ENCODE measurements around the gene RAC3. TPM values are rescaled to one million over a fixed set of nuclear protein-coding genes. Genes with fewer than 3 reads are reported as not detected.

Gene RAC3
- total and polyA plus RNA-seq, 3 experiments from 2014 or later: 4.2 to 4.5 TPM; not detected in 1

DNA sequence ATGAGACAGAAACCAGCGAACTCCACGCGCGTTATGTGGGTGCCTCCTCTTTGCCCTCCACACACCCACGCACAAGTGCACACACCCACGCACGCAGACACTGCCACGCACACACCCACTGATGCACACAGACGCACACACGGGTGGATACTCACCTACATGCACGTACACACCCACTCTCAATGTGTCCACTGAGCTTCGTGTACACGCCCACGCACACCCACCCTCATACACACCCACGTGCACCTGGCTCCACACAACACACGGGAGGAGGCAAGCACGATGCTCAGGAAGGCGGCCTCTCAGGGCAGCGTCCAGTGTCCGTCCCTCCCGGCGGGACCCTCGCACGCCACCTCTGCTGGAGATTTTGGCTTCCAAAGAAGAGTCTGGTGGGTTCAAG, 15.9 kb downstream of the RAC3 start:
- Histone ChIP-seq H3K27me3 (ENCODE audit: insufficient read depth, low read length, poor library complexity, severe bottlenecking) (no peaks in the 10 kb centered on the region), H3K4me3 (ENCODE audit: low read length) (no peak overlapping the region), H3K36me3 (ENCODE audit: insufficient read depth, low read length) (no peaks in the 10 kb centered on the region), H3K4me1 (ENCODE audit: insufficient read depth, low read length) (peaks cover 13% of the 10 kb centered on the region), H3K9me3 (ENCODE audit: low read length) (no peaks in the 10 kb centered on the region), H3K27ac (ENCODE audit: low read depth, low read length) (no peak overlapping the region)
- Mint-ChIP-seq H3K36me3 (peaks cover 0 to 17% (median 2%) of the 10 kb centered on the region in 3 donors), H3K27me3 (no peaks in the 10 kb centered on the region), H3K27ac (peak overlapping the region in 1 of 8 donors; percentile 43), H3K4me1 (peaks cover 0 to 13% (median 10%) of the 10 kb centered on the region in 3 donors), H3K4me3 (peak overlapping the region in 3 of 7 donors; percentile 45 to 74 (median 73)), H3K9me3 (no peaks in the 10 kb centered on the region)
- ChIA-PET POLR2A (no interaction called here), CTCF (interaction anchor here (1.4 kb wide), 1 partner anchor 10 kb away, joined by 3 read pairs; the partner anchor contains the start of gene DCXR)
- no peak for DNase-seq

DNA sequence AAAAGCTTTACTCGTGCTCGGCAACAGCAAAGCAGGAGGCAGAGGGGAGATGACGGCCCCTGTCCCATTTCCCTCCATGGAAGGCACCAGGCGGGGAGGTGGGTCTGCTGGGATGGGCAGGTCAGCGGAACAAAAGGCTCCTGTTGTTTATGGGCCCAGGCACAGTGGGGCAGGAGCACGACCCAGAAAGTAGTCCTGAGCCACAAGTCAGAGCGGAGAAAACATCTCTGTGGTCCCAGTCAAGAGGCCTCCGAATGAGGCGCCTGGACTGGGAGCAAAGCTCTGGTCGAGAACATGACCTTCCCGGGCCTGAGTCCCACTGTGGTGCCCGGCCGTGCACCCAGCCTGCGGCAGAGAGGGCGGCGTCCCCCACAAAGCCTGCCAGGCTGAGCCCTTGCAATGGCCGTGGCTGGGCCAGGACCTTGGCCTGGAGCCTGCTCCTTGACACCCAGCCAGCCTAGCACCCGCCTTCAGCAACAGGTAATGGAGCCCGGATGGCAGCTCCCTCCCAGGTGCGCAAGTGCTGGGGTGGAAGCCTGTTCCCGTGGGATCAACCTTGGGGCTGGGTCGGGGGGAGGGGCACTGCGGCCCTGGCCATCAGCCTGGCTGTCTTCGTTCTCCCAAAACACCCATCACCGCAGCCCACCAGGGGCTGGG, 16.6 kb downstream of the RAC3 start:
- Mint-ChIP-seq H3K9me3 (no peaks in the 10 kb centered on the region), H3K27ac (no peak overlapping the region), H3K36me3 (peaks cover 0 to 18% (median 2%) of the 10 kb centered on the region in 3 donors), H3K4me3 (peak overlapping the region in 3 of 7 donors; percentile 25 to 74 (median 45)), H3K4me1 (peaks cover 0 to 19% (median 13%) of the 10 kb centered on the region in 3 donors), H3K27me3 (no peaks in the 10 kb centered on the region)
- H3K27ac ChIP-seq (ENCODE audit: low read depth, low read length): no peak overlapping the region
- peaks cover 19% of the 10 kb centered on the region for H3K4me1 ChIP-seq (ENCODE audit: insufficient read depth, low read length)
- H3K9me3 ChIP-seq (ENCODE audit: low read length): no peaks in the 10 kb centered on the region
- no peaks in the 10 kb centered on the region for H3K27me3 ChIP-seq (ENCODE audit: insufficient read depth, low read length, poor library complexity, severe bottlenecking)
- ChIA-PET POLR2A (no interaction called here), CTCF (interaction anchor here (1.4 kb wide), 1 partner anchor 10 kb away, joined by 3 read pairs; the partner anchor contains the start of gene DCXR)
- H3K4me3 ChIP-seq (ENCODE audit: low read length): no peak overlapping the region
- H3K36me3 ChIP-seq (ENCODE audit: insufficient read depth, low read length): no peaks in the 10 kb centered on the region
- no peak for DNase-seq

DNA sequence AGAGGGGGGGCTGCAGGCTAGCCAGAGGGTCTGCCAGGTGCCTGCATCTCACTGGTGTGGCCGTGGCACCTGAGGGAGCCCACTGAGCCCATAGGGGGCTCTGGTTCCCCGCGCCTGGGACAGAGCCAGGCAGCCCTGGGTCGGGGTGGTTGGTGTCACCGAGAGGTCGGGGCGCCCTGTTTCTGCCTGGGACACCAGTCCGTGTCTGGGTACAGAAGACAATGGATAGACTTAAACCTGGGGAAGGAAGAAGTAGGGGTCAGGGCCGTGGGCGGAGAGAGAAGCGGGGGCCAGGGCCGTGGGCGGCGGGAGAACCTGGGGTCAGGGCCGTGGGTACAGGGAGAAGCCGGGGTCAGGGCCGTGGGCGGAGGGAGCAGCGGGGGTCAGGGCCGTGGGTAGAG, 17.1 kb downstream of the RAC3 start:
- ChIA-PET CTCF (interaction anchor here (3.6 kb wide), 1 partner anchor 10 kb away, joined by 23 read pairs; the partner anchor contains the start of gene DCXR), POLR2A (no interaction called here)
- no peaks in the 10 kb centered on the region for H3K36me3 ChIP-seq (ENCODE audit: insufficient read depth, low read length)
- Mint-ChIP-seq H3K27ac (peak overlapping the region in 1 of 8 donors; percentile 47), H3K4me1 (peaks cover 0 to 24% (median 17%) of the 10 kb centered on the region in 3 donors), H3K27me3 (no peaks in the 10 kb centered on the region), H3K36me3 (peaks cover 0 to 18% (median 2%) of the 10 kb centered on the region in 3 donors), H3K4me3 (no peak overlapping the region), H3K9me3 (no peaks in the 10 kb centered on the region)
- H3K27me3 ChIP-seq (ENCODE audit: insufficient read depth, low read length, poor library complexity, severe bottlenecking): no peaks in the 10 kb centered on the region
- DNase-seq: no peak
- no peak overlapping the region for H3K27ac ChIP-seq (ENCODE audit: low read depth, low read length)
- peaks cover 25% of the 10 kb centered on the region for H3K4me1 ChIP-seq (ENCODE audit: insufficient read depth, low read length)
- H3K9me3 ChIP-seq (ENCODE audit: low read length): no peaks in the 10 kb centered on the region
- H3K4me3 ChIP-seq (ENCODE audit: low read length): no peak overlapping the region

DNA sequence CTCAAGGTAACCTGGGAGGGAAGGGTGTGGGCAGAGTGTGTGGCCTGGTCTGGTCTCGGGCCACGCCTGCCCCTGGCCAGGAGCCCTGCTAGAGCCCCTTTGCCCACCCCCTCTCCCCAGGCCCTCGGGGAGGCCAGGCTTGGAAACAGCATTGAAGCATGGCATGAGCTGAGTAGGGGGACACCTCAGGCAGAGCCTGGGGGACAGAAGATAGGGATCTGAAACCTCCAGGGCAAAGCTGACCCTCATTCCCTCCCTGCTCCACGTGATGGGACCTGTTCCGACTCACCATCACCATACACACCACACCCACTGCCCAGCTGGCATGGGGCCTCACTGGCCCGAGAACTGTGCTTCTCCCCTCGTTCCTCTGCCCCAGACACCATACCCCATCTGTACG, 17.6 kb downstream of the RAC3 start:
- no peak overlapping the region for H3K27ac Mint-ChIP-seq
- ChIA-PET POLR2A (no interaction called here), CTCF (interaction anchor here (3.6 kb wide), 1 partner anchor 11 kb away, joined by 23 read pairs; the partner anchor contains the start of gene DCXR)
- H3K27ac ChIP-seq (ENCODE audit: low read depth, low read length): no peak overlapping the region
- H3K9me3 ChIP-seq (ENCODE audit: low read length): no peaks in the 10 kb centered on the region
- no peaks in the 10 kb centered on the region for H3K27me3 Mint-ChIP-seq
- DNase-seq: no peak
- H3K27me3 ChIP-seq (ENCODE audit: insufficient read depth, low read length, poor library complexity, severe bottlenecking): no peaks in the 10 kb centered on the region
- peak overlapping the region in 4 of 7 donors; percentile 23 to 44 (median 33) for H3K4me3 Mint-ChIP-seq
- no peaks in the 10 kb centered on the region for H3K9me3 Mint-ChIP-seq
- H3K36me3 Mint-ChIP-seq: peaks cover 0 to 20% (median 2%) of the 10 kb centered on the region in 3 donors
- H3K4me3 ChIP-seq (ENCODE audit: low read length): no peak overlapping the region
- peaks cover 25% of the 10 kb centered on the region for H3K4me1 ChIP-seq (ENCODE audit: insufficient read depth, low read length)
- H3K36me3 ChIP-seq (ENCODE audit: insufficient read depth, low read length): no peaks in the 10 kb centered on the region
- peaks cover 0 to 26% (median 17%) of the 10 kb centered on the region in 3 donors for H3K4me1 Mint-ChIP-seq

DNA sequence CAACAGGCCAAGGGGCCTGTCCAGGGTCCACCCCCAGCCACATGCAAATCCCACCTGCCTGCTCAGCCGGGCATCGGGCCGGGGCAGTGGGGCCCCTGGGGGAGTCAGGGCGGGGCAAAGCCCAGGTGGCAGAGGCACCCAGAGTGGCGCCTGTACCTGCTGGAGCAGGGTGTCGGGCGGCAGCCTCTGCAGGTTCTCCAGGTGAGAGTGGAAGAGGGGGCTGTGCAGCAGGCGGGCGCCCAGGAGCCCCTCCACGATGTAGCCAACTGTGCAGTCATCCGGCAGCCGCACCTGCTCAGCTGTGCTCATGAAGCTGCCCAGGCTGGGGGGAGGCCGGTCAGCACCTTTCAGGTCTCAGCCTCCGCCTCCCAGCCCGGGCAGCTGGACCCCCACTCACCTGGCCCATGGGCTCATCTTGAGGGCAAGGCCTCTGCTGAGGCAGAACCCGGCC, 18.1 kb downstream of the RAC3 start:
- Histone ChIP-seq H3K4me3 (ENCODE audit: low read length) (no peak overlapping the region), H3K9me3 (ENCODE audit: low read length) (no peaks in the 10 kb centered on the region), H3K36me3 (ENCODE audit: insufficient read depth, low read length) (no peaks in the 10 kb centered on the region), H3K27me3 (ENCODE audit: insufficient read depth, low read length, poor library complexity, severe bottlenecking) (no peaks in the 10 kb centered on the region), H3K27ac (ENCODE audit: low read depth, low read length) (no peak overlapping the region), H3K4me1 (ENCODE audit: insufficient read depth, low read length) (peaks cover 25% of the 10 kb centered on the region)
- ChIA-PET POLR2A (no interaction called here), CTCF (interaction anchor here (0.8 to 3.6 kb wide), 2 partner anchors 11 to 105 kb away, joined by 3 to 23 read pairs; partner anchors contain the start of gene DCXR)
- Mint-ChIP-seq H3K9me3 (no peaks in the 10 kb centered on the region), H3K4me3 (peak overlapping the region in 2 of 7 donors; percentile 23 to 34), H3K27ac (no peak overlapping the region), H3K4me1 (peaks cover 0 to 26% (median 17%) of the 10 kb centered on the region in 3 donors), H3K36me3 (peaks cover 0 to 23% (median 2%) of the 10 kb centered on the region in 3 donors), H3K27me3 (no peaks in the 10 kb centered on the region)
- DNase-seq: no peak

DNA sequence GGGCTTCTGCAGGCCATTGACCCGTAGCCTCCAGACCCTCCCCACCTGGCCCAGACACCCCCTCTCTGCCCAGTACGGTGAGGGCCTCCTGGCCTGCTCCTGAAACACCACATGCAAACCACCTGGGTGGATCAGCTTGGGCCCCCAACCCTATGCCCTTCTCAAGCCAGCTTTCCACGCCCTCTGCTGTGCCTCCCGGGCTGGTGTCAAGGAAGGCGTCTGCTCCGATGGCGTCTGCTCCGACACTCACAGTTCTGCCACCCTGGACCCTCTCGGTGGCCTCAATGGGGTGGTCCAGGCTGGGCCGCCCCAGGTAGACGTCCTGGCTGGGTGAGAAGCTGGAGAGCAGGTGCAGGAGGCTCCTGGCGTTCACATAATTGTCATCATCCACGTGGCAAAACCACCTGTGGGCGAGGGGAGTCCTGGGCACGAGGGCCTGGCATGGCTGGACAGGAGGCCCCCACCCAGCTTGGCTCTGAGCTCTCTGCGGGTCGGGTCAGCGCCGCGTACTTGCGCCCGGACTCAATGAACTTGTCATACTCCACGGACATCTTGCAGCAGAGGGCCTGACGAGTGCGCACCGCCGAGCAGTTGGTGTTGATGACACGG, 18.8 kb downstream of the RAC3 start:
- DNase-seq: no peak
- Histone ChIP-seq H3K4me1 (ENCODE audit: insufficient read depth, low read length) (peaks cover 25% of the 10 kb centered on the region), H3K27me3 (ENCODE audit: insufficient read depth, low read length, poor library complexity, severe bottlenecking) (no peaks in the 10 kb centered on the region), H3K27ac (ENCODE audit: low read depth, low read length) (no peak overlapping the region), H3K4me3 (ENCODE audit: low read length) (peak overlapping the region; percentile 26), H3K9me3 (ENCODE audit: low read length) (no peaks in the 10 kb centered on the region), H3K36me3 (ENCODE audit: insufficient read depth, low read length) (no peaks in the 10 kb centered on the region)
- H3K27ac Mint-ChIP-seq: peak overlapping the region in 3 of 8 donors; percentile 21 to 87 (median 85)
- H3K36me3 Mint-ChIP-seq: peaks cover 0 to 30% (median 2%) of the 10 kb centered on the region in 3 donors
- CTCF ChIA-PET: interaction anchor here (0.8 to 3.6 kb wide), 3 partner anchors 12 to 156 kb away, joined by 3 to 23 read pairs (median 3); partner anchors contain the start of gene DCXR
- H3K27me3 Mint-ChIP-seq: no peaks in the 10 kb centered on the region
- POLR2A ChIA-PET: interaction anchor here (2.2 kb wide), 1 partner anchor 13 kb away, joined by 7 read pairs; the partner anchor contains the start of gene DCXR
- H3K4me1 Mint-ChIP-seq: peaks cover 0 to 26% (median 17%) of the 10 kb centered on the region in 3 donors
- peak overlapping the region in 6 of 7 donors; percentile 76 to 90 (median 82) for H3K4me3 Mint-ChIP-seq
- no peaks in the 10 kb centered on the region for H3K9me3 Mint-ChIP-seq

DNA sequence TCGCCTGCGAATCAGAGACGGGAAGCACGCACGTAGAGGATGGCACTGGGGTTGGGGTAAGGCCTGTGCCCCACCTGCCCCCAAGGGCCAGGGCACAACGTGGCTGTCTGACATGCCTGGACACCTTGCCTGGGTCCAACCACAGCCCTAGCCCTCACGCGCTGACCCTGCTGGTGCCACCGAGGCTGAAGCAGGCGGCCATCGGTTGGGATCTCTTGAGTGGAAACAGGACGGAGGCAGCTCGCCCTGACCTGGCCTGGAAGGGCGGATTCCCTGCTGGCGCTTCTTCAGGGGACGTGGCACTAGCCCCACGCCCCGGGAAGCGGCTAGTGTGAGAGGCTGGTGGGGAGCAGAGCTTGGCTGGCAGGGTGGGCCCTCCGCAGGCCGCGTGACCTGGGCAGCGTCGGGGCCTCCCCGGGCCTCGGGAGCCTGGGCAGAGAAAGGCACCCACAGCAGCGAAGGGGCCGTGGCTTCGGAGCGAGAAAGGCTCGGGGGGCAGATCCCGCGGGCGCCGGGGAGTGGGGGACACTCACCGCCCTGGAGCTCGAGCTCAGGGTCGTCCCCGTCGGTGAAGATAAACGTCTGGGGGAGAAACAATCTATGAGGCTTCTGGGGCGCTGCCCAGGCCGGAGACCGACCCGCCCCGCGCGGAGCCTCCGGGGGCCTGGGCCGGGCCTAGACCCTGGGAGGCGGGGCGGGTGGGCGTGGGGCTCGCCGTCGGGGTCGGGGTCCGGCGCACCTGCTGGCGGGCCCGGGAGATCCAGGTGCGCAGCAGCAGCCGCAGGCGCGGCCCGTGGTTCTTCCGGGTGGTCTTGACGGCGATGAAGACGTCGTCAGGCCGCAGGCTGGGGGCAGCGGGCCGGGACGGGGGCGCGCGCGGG, 19.5 kb downstream of the RAC3 start:
- Mint-ChIP-seq H3K27ac (peak overlapping the region in 6 of 8 donors; percentile 21 to 87 (median 81)), H3K4me3 (peak overlapping the region; percentile 76 to 90 (median 80)), H3K4me1 (peaks cover 0 to 26% (median 17%) of the 10 kb centered on the region in 3 donors), H3K27me3 (no peaks in the 10 kb centered on the region), H3K36me3 (peaks cover 0 to 36% (median 2%) of the 10 kb centered on the region in 3 donors), H3K9me3 (no peaks in the 10 kb centered on the region)
- H3K9me3 ChIP-seq (ENCODE audit: low read length): no peaks in the 10 kb centered on the region
- peak overlapping the region; percentile 31 for H3K27ac ChIP-seq (ENCODE audit: low read depth, low read length)
- H3K4me3 ChIP-seq (ENCODE audit: low read length): peak overlapping the region; percentile 26
- POLR2A ChIA-PET: interaction anchor here (0.6 to 2.2 kb wide), 2 partner anchors 13 to 108 kb away, joined by 4 to 7 read pairs; partner anchors contain the start of gene DCXR
- no peak for DNase-seq
- no peaks in the 10 kb centered on the region for H3K27me3 ChIP-seq (ENCODE audit: insufficient read depth, low read length, poor library complexity, severe bottlenecking)
- H3K4me1 ChIP-seq (ENCODE audit: insufficient read depth, low read length): peaks cover 25% of the 10 kb centered on the region
- no peaks in the 10 kb centered on the region for H3K36me3 ChIP-seq (ENCODE audit: insufficient read depth, low read length)
- CTCF ChIA-PET: interaction anchor here (1.1 to 3.6 kb wide), 2 partner anchors 13 to 155 kb away, joined by 3 to 23 read pairs; partner anchors contain the start of gene DCXR

All from CD8-positive, alpha-beta memory T cell (primary cell).